HG02970 (cell line): ENCODE measurements around the gene TCAIM.

Source experiments
- ATAC-seq: cut with Tn5 transposase; IDR thresholded peaks from one replicate; pipeline ENCODE4 v1.9.1; 2021; ENCODE audit warnings: mild to moderate bottlenecking, moderate library complexity, moderate number of reproducible peaks; ENCODE audit not compliant: unreplicated experiment, low FRiP score

Gene TCAIM

DNA sequence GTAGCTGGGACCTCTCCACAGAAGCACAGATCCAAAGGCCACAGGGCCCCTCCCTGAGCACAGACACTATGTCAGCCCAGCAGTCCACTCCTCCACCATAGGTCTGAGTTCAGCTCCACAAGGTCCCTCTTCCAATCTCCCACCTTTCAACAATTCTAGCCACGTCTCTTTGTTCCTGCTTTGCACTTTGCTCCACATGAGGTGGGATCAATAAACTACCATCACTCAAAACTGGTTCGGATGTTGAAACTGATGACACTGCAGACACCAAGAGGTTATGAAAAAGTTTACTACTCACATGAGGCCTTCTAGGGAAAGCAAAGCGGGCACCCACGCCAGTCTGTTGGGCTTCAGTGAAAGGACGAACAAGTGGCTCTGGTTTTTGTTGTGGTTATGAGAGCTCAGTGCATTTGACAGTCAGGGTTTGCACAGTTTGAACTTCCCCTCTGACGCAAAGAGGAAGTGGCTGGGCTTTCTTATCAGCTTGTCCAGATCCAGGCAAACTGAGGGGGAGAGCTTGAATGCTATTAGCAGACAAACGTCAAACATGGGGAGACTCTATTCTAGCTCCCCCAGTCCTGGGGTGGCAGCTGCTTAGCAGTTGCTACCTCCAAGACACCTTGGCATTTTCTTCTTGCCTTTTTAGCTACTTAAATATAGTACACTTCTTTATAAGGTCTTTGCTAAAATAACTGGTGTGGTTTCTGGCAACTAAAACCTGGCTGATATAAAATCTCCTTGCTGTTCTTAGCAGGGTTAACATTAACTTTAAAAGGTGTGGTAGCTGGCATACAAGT, 101.1 kb downstream of the TCAIM start:
- ATAC-seq: peak; percentile 70

DNA sequence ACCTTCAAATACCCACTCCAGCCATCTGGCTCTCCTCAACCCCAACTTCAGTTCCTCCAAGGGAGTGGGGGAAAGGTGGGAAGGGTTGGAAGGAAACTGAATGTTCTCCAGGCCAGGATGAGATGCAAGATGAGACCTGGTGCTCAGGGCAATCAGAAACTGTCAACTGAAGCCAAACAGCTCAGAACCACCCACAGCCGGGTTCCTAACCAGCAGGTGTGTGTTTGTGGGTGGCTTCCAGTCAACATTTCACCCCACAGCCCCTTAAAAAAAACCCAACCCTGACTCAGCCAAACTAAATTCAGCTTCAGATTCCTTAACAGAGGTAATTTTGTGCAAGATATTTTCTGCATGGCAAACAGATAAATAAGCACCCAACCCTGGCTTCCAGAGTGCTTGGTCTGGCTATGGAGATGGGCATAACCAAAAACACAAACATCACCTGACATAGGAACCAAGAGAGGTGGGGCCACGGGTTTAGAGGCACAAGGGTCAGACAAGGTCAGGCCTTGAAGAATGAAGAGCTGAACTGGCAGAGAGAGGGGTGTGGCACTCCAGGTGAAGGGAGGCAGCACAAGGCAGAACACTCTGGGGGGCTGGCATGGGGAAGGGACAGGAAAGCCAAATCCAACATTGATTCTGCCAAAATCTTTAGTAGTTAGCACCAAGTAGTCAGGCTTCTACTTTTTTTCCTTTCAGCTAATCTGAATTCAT, 104.2 kb downstream of the TCAIM start:
- no peak for ATAC-seq

DNA sequence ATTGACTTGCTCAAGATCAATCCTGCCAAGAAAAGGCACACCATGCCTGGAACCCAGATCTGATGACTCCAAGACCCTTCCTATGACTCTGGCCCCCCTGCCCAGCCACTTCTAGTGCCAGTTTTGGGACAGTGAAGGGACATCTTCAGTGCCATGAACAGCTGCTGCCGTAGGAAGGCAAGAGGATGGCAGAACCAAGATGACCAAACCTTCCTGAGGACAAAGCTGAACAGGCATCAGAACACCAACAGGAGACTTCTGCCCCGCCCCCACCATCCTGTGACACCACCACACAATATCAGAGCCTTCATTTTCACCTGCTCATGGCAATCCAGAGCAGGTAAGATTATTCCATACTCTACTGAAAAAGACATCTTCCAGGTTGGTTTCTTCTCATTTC, 105.9 kb downstream of the TCAIM start:
- no peak for ATAC-seq

DNA sequence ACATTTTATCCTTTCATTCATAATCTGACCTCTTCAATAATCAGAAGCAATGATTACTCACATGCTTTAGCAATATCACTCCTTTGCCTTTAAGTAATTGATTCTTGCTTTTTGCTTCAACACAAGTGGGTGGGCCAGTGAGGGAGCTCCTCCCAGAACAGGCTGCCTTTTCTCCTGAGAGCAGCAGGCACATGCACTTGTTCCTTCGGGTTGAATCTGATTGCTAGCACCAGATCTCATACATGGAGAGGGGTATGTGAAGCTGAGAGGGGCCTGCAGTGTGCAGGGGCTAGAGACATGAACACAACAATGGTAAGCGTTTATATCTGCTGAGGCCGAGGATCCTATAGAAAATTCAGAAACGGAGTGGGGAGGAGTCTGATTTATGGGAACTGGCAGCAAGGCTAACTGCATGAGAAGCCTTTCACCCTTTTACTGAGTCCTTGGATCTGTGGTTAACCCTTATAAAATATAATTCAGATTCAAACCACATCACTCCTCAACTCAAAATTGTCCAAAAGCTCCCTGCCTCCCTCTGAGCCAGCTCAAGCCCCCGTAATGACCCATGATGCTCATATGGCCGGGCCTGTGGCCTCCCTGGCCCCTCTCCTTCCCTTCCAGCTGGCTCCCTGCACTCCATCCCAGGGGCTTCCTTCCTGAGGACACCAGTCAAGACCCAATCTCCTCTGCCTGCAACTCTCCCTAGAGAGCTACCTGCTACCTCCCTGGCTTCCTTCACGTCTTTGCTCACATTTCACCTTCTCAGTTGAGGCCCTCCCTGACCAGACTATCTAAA, 106.5 kb downstream of the TCAIM start:
- ATAC-seq: no peak

DNA sequence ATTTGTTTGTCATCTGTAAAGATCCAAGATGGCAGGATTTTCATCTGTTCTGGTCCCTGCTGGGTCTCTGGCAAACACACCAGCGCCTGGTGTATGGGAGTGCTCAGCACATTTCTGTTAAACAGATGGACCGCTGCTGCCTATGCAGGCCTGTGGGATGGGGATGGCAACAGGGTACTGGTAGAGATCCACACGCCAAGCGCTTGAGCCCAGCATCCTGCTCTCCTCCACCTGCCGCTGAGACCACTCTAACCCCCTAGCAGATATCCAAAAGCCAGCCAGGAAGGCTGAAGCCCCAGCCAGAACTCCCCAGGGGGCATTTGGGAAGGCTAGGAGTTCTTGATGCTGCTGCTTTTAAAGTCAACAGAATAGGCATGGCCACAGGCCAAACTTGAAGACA, 107.2 kb downstream of the TCAIM start:
- ATAC-seq: no peak

DNA sequence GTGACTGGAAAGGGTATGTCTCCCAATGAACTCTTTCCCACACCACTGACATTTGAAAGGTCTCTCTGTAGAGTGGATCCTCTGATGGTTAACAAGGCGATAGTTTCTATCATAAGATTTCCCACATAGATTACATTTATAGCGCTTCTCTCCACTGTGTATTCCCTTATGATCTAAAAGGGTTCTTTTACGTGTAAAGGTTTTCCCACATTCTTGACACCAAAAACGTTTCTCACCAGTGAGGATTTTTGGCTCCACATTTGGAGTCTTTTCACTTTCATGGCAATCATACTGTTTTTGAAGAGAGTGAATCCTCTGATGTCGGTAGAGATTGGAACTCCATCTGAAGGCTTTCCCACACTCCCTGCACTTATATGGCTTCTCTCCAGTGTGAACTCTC, 108.4 kb downstream of the TCAIM start:
- ATAC-seq: no peak

DNA sequence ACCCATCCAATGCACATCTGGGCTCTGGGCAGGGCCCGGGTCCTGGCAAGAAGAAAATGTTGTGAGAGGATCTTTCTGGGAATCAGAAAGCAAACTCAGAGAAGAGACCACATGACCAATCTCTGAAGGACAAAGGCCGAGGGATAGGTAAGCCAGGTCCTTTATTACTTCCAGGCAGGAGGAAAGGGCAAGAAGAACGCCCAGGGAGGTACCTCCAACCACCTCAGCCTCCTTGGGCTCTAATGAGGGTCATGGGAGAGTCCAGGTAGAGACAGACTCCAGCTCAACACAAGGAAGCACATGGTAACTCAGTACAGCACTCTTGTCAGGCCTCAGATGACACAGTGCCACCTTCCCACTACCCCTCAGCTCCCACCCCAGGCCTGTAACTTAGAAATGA, 112.9 kb downstream of the TCAIM start:
- ATAC-seq: no peak

DNA sequence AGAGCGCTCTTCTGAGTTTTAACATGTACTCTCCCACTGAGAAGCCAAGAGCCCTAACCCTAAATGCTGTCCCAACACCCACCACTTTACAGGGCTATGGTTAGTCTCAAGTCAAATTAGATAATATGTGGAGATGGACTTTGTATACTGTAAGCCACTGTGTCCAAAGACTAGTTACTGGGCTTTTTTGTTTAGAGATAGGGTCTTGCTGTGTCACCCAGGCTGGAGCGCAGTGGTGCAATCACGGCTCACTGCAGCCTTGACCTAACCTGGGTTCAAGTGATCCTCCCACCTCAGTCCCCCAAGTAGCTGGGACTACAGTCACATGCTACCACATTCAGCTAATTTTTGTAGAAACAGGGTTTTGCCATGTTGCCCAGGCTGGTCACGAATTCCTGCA, 115.7 kb downstream of the TCAIM start:
- no peak for ATAC-seq

DNA sequence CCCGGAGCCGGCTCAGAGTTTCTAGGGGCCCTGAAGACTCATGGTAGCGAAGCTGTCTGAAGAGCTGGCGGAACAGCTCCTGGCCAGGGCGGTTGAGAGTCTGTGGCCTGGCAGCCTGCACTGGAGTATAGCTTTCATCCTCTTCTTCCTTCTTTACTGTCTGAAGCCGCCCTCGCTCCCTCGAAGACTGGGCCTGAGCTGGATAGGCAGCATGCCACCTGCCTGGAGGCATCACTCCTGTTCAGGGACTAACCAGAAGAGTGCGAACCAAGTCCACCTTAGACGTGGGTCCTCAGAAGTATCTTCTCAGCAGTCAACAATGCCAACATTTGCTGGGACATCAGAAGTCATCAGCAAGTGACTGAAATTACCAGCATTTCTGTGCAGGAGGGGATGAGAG, 116.8 kb downstream of the TCAIM start:
- no peak for ATAC-seq
